Peyer's patch (tissue), 4 donors: ENCODE data around the gene BAZ1A.

Experiments
- CTCF ChIP-seq, 6 experiments: fragments of 450-650 bp in 4 of 6; fragments of 200-600 bp in 2 of 6; sonication (generic) in 1 of 6; IDR thresholded peaks; one replicate each; pipeline ENCODE4 v1.5.1; 2017 to 2019; ENCODE audit warnings: antibody characterized with exemption in 6 of 6, mild to moderate bottlenecking in 3 of 6, moderate library complexity in 1 of 6
- POLR2A ChIP-seq, 2 donors: fragments of 450-650 bp; IDR thresholded peaks; one replicate each; pipeline ENCODE4 v1.5.1; 2017; ENCODE audit warnings: antibody characterized with exemption in 2 of 2, mild to moderate bottlenecking in 2 of 2, moderate library complexity in 2 of 2

- no peak for TF ChIP-seq CTCF (IDR thresholded peaks at IDR 0.05)
- no peak for TF ChIP-seq POLR2A (IDR thresholded peaks at IDR 0.05)
These were observed 104.3 kb downstream of the BAZ1A start for GRCh38 chr14:34770901-34771300.
